Lung (tissue), 12 donors: ENCODE results near the gene CAND2. TPM values are rescaled to one million over a fixed set of nuclear protein-coding genes. Genes with fewer than 3 reads are reported as not detected.
"Not testable (repeated sequence)": the region's sequence is repeated elsewhere in the genome, so short reads cannot be mapped to it uniquely, and the experiment has no call there.

Source experiments
- ATAC-seq: fragments of 200-7000 bp; cut with Tn5 transposase; one replicate; pipeline ENCODE4 v1.9.1; 2020; ENCODE audit warnings: moderate number of reproducible peaks; ENCODE audit not compliant: insufficient read depth, low FRiP score
- DNase-seq, 3 donors: peaks; one replicate each; pipeline ENCODE4 v3.0.0-alpha.2; 2013 to 2017
- H3K27ac ChIP-seq, 2 donors: one replicate each; pipeline ENCODE4 v1.5.1; 2013; ENCODE audit warnings: mild to moderate bottlenecking in 2 of 2, moderate library complexity in 2 of 2, control low read depth in 1 of 2, inconsistent platforms in 1 of 2, low read depth in 1 of 2, low read length in 1 of 2
- H3K27me3 ChIP-seq, 3 donors: one replicate each; pipeline ENCODE4 v1.5.1; 2013; ENCODE audit warnings: low read length in 2 of 3; ENCODE audit not compliant: control insufficient read depth in 3 of 3, insufficient read depth in 3 of 3
- H3K36me3 ChIP-seq, 4 donors: one replicate each; pipeline ENCODE4 v1.5.1; 2013; ENCODE audit warnings: low read length in 4 of 4, mild to moderate bottlenecking in 1 of 4, moderate library complexity in 1 of 4; ENCODE audit not compliant: control insufficient read depth in 4 of 4, insufficient read depth in 4 of 4
- H3K4me1 ChIP-seq, 5 donors: one replicate each; pipeline ENCODE4 v1.5.1; 2013; ENCODE audit warnings: low read length in 5 of 5, mild to moderate bottlenecking in 2 of 5, moderate library complexity in 1 of 5; ENCODE audit not compliant: control insufficient read depth in 5 of 5, insufficient read depth in 5 of 5
- H3K4me3 ChIP-seq: one replicate; pipeline ENCODE4 v1.5.1; 2013; ENCODE audit warnings: mild to moderate bottlenecking, control low read depth, moderate library complexity
- H3K9ac ChIP-seq, 2 donors: one replicate each; pipeline ENCODE4 v1.5.1; 2013; ENCODE audit warnings: low read length in 2 of 2, control low read depth in 1 of 2; ENCODE audit not compliant: insufficient read depth in 1 of 2
- H3K9me3 ChIP-seq, 4 donors: one replicate each; pipeline ENCODE4 v1.5.1; 2013; ENCODE audit warnings: low read length in 3 of 4, mild to moderate bottlenecking in 1 of 4, moderate library complexity in 1 of 4; ENCODE audit not compliant: control insufficient read depth in 4 of 4, insufficient read depth in 3 of 4
- CTCF ChIP-seq: IDR thresholded peaks from 2 replicates; pipeline ENCODE4 v1.5.1; 2012; ENCODE audit warnings: mild to moderate bottlenecking; ENCODE audit errors: control extremely low read depth, extremely low read depth
- WGBS, 2 donors: extraction: QIAGEN DNeasy Blood & Tissue Kit; methylation state at CpG; one replicate each; pipeline ENCODE4 v1.1.7; 2013; 5-methylcytosine and 5-hydroxymethylcytosine counted together
- polyA plus RNA-seq, 2 donors: library from polyadenylated mRNA; stranded (reverse); fragments of 200-250 nt; gene quantifications; one replicate each; pipeline ENCODE4 v1.2.1, GENCODE V29; 2013
- total RNA-seq, 2 donors: library from RNA; depleted of rRNA in 1 of 2; stranded (reverse); fragments of >200 nt in 1 of 2; gene quantifications; one replicate each; pipeline ENCODE4 v1.2.1, GENCODE V29; 2014 to 2021
- donor health status: control.
- donor health status: control.
- donor health status: Bipolar disorder and iron deficiency.
- donor health status: healthy.
- donor health status: DM: yes; HTN: yes; CAD: no.

The CAND2 gene
- total and polyA plus RNA-seq, 4 donors: 1.0 to 5.9 (median 3.6) TPM

- ATAC-seq: no peak
- peaks cover 0 to 2% (median 0%) of the 10 kb centered on the region in 4 donors for H3K9me3 ChIP-seq
These were observed 81.7 kb downstream of the CAND2 start for GRCh38 chr3:12878141-12878574.

GRCh38 chr3:12878758-12879157 lies 82.3 kb downstream of the CAND2 start:
- ATAC-seq, H3K27me3 ChIP-seq, H3K27ac ChIP-seq, H3K36me3 ChIP-seq, H3K9me3 ChIP-seq, H3K4me1 ChIP-seq, H3K4me3 ChIP-seq, DNase-seq, H3K9ac ChIP-seq: not testable (repeated sequence)
- WGBS, 2 donors: 49 to 57% methylated on average over 2 of the region's 2 CpGs

More at GRCh38 chr3:12878141-12878574, 81.7 kb downstream of the CAND2 start:
- no peaks in the 10 kb centered on the region for H3K36me3 ChIP-seq
- DNase-seq: no peak
- H3K4me3 ChIP-seq: no peak overlapping the region
- H3K27me3 ChIP-seq: no peaks in the 10 kb centered on the region
- no peak for TF ChIP-seq CTCF
- 80 to 93% methylated on average over 2 of the region's 2 CpGs for WGBS, 2 donors
- no peak overlapping the region for H3K27ac ChIP-seq
- H3K4me1 ChIP-seq: peaks cover 0 to 9% (median 3%) of the 10 kb centered on the region in 5 donors
- no peak overlapping the region for H3K9ac ChIP-seq

DNA sequence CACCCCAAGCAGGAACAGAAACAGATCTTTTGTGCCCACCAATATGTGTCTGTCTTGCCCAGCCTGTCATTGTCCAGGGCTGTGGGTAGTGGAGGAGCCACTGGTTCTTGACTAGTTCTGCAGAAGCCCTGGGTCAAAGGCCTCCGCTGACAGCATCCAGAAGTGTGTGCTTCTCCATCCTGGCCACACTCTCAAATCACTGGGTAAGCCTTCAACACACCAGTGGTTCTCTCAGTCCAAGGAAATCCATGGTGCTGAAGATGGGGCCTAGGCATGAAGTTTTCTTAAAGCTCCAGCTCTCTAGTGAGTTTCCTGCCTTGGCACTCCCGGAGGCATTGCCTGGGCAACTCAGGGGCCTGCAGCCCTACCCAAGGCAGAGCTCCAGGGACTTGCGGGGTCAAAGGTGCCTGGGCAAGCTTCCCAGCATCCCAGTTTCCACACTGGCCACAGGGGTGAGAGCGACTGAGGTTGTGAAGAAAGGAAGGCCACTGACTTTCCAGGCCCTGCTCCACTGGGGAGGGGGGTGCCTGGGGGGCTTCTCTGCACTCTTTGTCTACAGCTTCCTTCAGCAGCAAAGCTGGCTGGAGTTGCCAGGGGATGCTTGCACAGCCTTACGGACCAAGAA lies 82.8 kb downstream of the CAND2 start:
- DNase-seq (peak in 1 of 3 donors; percentile 23), ATAC-seq (no peak)
- Histone ChIP-seq H3K4me1 (peaks cover 0 to 9% (median 3%) of the 10 kb centered on the region in 5 donors), H3K9ac (no peak overlapping the region), H3K36me3 (no peaks in the 10 kb centered on the region), H3K4me3 (no peak overlapping the region), H3K27me3 (no peaks in the 10 kb centered on the region), H3K9me3 (peaks cover 0 to 2% (median 0%) of the 10 kb centered on the region in 4 donors), H3K27ac (no peak overlapping the region)
- 92 to 98% methylated on average over 5 of the region's 5 CpGs for WGBS, 2 donors
- no peak for TF ChIP-seq CTCF

GRCh38 chr3:12881858-12882257 lies 85.4 kb downstream of the CAND2 start:
- 94 to 96% methylated on average over 12 of the region's 12 CpGs for WGBS, 2 donors
- ATAC-seq, H3K4me3 ChIP-seq, H3K36me3 ChIP-seq, DNase-seq, H3K9ac ChIP-seq, H3K4me1 ChIP-seq, H3K27ac ChIP-seq, H3K9me3 ChIP-seq, H3K27me3 ChIP-seq: not testable (repeated sequence)
